NCI-H2029 (cell line): ENCODE data around the gene GPC6.

Experiments
- DNase-seq: peaks from one replicate; lab custom pipeline; 2025; lab: John Stamatoyannopoulos, UW

GPC6 gene

DNA sequence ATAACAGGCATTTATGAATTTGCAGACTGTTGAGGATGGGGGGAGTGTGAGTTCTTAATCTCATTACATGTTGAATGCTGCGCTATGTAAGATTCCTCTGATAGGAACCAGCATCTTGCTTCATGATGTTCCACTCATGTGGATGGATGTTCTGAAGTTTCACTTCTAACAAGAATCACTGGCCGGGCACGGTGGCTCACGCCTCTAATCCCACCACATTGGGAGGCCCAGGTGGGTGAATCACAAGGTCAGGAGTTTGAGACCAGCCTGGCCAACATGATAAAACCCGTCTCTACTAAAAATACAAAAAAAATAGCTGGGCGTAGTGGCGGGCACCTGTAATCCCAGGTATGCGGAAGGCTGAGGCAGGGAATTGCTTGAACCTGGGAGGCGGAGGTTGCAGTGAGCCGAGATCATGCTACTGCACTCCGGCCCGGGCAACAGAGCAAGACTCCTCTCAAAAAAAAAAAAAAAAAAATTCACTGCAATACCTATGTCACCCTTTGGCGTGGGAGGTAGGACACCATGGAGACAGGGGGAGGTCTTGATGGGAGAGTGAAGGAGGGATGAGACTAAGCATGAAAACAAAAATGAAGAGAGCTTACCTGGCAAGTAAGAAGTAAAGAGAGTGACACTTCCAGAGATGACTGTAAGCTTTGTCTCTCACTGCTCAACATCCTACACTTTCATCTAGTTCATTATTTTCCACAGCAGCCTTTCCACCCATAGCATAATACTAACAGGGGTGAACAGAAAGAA, 1119.8 kb downstream of the GPC6 start:
- no peak for DNase-seq

DNA sequence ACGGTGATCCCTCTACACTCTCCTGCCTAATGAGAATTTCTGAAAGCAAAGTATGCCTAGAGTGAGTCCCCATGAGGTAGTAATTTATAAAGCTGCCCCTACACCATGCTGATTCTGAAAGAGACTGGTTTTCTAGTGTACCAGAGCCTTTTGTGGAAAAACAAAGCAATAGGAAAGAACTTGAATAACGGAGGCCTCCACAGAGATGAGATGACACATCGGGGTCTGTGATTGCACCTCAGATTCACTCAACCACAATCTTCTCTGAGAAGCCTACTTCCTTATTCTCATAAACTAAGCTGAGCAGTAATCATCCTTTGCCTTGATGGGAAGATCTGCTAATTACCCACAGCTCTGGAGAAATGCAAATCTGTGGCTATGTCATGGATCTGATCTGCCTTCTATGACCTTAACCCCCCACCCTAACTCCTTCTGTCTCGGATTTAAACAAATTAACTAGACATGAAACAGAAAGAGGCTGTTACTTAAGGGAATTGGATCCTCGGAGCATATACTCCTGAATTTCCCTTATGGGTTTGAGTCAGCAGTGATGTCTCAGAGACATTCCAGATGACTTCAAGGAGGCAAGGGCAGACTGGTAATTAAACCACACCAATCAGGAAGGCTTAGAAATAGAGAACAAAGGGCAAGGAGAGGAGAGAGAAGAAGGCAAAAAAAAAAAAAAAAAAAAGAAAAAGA, 1124.8 kb downstream of the GPC6 start:
- no peak for DNase-seq

GRCh38 chr13:94352057-94352456, 1125.5 kb downstream of the GPC6 start:
- DNase-seq, result no peak

DNA sequence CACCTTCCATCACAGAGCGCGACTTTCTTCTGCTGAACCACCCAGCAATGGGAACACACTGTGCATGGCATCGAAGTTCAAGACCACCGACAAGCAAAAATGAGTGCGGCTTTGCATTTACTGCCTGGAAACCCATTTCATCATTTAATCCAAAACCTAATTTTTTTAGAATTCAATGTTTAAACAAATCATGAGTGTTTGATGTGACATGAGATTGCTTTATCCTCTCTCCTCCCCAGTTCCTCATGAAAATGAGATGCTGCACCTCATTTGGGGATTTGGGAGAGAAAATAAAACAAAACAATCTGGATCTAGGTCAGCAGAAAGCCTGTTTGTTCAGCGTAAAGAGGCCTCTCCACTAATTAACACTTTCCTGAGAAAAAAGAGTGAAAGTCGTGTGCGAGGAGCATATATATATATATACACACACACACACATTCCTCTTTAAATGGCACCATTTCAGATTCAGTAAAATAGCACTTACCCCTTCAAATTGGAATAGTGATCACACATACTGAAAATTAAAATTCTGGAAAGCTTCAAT, 1126.6 kb downstream of the GPC6 start:
- no peak for DNase-seq

DNA sequence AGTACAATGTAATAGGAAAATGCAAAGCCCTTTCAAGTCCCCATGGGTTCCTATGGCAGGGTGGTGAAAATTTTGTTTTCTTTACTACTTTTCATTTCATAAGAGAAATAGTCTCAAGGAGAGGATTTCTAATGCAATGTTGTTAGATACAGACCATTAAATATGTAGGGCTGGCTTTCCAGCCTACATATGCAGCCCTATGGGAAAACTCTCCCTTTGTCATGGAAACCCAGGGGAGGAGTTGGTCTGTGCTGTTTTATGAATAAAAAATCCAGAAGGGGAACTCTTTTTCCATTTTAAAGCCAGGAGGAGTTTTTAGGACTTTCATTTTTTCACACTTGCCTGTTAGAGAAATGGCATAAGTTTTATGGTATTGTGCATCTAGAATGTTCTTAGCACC, 1133.3 kb downstream of the GPC6 start:
- no peak for DNase-seq

GRCh38 chr13:94362411-94362909, 1135.9 kb downstream of the GPC6 start:
- DNase-seq, result peak; percentile 30

DNA sequence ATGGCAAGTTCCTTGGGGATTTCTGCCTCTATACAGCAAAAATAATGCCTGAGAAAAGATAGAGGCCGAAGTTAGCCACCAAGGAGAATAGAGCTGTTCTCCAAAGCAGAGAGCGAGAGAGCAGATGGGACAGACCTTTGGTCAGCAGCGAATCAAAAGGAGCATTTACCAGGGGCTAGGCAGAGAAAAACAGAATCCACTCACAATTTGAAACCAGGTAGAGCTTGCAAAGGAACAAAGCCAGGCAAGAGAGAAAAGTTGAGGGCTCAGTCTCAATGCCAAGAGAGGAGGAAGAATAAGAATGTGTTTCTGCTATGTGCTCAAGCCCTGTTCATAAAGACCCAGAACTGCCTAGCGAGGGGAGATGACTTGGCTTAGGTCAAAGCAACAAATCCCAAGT, 1140.1 kb downstream of the GPC6 start:
- no peak for DNase-seq

DNA sequence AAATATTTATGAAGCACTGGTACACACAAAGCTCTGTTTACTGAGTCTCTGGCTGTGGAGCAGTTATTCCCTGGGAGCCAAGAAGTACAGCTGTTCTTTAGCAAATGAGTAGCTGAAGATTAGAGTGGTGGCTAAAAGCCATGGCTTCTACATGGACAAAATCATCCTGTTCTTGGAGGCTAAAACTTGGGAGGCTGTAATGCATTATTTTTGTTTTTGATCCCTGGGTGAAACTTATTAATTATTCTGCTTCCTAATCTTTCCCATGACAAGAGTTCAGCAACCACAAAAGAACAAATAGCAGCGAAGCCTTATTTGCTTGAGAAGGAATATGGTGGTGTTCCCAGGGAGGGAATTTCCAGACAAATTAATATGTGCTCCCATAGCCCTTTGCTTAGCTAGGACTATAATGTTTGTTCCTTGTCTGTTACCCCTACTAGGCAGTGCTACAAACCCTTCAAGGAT, 1143.4 kb downstream of the GPC6 start:
- no peak for DNase-seq

DNA sequence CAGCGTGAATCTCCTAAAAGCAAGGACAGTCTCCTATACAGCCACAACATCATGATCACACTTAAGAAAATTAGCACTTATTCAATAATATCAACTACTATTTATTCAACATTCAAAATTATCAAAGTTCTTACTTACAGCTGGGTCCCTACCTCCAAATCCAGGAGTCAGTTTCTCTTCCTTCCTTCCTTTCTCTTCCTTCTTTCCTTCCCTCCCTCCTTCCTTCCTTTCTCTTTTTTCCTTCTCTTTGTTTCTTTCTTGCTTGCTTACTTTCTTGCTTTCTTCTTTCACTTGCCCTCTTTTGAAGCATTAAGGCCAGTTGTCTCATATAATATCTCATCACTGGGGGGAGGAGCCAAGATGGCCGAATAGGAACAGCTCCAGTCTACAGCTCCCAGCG, 1145.2 kb downstream of the GPC6 start:
- no peak for DNase-seq

DNA sequence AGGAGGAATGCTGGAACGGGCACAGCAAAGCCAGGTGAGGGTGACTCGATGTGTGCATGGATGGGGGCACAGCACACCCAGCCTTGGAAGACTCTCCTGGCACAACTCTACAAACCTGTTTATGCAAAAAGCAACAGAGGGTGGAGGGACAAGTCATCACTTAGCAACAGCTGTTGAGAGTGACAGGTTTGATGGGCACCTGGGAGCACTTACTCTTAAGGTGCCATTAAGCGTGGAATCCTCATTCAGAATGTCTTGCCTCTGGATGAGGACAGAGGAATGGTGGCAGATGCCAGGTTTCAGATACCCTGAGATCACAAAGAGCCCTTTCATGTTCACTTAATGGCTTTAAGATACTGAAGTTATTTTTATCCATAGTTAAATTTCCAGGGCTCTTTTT, 1155.9 kb downstream of the GPC6 start:
- no peak for DNase-seq

DNA sequence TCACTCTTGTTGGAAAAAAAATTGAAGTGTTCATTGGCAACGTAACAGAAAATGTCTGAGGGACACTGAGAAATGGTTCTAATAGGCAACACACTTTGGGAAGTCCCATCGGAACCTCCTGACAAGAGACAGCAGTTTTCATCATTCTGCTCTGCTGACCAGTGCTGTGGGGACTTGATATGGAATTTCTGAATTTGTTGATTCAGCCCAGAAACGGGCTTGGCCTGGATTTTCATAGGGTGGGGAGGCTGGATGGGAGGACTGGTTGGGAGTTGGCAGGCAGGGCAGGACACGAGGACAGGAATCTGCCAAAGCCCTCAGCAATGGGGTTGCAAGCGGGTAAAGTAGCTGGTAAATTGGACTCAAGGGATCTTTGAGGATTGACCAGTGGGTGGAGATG, 1156.4 kb downstream of the GPC6 start:
- DNase-seq, result no peak

DNA sequence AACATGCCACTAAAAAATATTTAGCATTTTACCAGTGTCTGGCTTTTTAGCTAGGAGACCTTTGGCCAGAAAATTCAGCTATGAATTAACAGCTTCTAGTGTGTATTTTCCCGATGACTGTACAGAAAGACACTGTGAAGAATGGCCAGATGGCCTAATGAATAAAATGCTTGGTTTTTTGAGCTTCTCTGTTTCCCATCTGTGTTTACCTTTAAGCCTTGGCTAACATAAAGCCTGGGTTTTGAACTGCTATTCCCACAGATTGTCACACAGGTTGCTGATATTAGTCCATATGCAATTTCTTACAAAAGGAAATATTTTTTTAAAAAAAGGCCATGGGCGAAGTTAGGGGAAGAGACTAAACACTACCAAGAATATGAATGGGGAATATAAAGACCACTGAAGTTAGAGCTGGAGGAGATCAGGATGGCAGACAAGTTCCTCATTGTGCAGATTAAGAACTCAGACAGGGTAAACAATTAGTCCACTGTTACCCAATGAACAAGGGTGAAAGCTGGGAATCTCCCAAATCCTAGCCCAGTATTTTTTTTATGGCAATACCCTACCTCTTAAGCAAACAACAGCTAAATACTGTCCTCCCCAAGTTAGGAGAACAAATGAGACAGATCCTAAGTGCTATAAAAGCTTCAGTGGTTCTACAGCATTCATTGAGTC, 1157.8 kb downstream of the GPC6 start:
- no peak for DNase-seq

- DNase-seq, result no peak
These were observed 1160.4 kb downstream of the GPC6 start for GRCh38 chr13:94387047-94387446.

DNA sequence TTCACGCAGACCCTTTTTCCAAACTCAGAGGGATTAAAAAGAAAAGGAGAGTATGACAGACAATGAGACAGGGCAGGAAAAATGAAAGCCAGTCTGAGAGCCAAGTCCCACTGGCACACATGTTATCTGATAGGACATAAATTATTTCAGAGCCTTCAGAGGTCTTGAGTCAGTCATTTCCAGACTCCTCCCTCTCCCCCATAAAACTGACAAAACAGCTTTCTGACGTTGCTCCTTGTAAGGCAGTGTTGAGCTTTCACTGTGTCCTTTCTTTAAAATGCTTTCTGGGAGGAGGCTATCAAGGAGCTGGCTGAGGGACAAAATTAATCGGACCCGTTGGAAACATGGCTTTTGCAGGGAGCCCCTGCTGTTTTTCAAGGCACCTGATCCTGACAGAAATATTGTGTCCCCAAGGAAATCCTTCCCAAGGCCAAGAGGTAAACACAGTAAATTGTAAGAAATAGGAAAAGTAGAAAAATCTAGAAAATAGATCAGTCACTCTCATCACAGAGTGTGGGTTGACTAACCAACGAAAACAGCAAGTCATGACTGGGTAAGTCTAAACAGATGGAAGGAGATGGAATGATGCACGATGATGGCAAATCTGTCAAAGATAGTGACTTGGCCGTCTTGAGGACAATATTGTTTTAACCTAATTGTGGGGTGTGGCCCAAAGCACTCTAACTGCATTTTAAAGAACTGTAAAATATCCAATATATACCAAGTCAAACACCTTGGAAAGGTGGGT, 1163.2 kb downstream of the GPC6 start:
- no peak for DNase-seq

- DNase-seq, result no peak
These were observed 1164.3 kb downstream of the GPC6 start for GRCh38 chr13:94390881-94391280.

DNA sequence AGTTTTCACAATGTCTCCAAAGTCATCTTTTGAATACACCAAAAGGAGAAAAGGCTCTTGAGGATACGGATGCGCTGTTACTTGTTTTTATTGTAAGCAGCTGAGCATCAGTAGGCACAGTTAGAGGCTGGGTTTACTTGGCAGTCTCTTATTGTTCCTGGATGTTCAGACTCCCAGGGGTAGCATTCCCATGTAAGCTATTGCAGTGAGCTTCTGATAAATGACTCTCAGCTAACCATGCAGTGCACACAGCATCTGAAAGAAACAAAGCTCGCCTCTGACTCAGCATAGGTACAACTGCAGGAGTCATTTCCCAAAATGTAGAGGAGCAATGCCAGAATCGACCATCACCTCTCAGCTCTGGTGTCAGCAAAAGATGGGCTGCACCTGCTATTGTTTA, 1168.1 kb downstream of the GPC6 start:
- DNase-seq, result no peak

DNA sequence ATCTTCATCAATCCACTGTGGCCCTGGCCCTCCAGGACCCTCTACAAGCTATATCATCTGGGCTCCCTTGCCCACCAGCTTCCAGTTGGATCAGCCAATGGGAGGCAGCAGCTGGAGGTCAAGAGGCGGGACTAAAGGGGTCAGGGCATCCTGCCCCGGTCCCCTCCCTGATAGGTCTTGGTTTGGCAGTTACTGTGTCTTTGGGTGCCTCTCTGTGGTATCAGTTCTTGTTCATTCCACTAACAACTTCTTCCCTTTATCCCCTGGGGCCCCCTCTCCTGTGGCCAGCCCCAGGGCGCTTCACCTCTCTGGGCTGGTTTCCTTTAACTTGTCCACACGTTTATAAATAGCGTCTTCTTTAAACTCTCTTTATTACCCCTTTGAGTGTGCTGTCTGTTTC, 1169.3 kb downstream of the GPC6 start:
- no peak for DNase-seq

DNA sequence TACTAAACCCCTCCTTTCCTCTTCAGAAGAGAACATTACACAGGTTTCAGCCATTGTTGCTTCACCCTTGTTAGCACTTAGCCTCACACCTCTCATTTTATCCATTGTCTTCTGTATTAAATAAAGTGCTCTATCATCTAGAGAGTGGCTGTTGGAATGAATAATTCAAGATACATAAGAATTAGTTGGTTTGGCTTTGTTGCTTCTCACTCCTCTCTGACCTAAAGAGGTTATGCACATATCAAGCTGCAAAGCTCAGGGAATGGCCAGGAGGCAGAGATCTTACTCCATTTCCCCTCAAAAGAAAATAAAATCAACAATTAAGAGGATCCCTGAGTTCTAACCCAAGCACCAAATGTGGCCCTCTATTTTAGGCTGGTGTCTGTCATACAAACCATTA, 1173.2 kb downstream of the GPC6 start:
- no peak for DNase-seq

DNA sequence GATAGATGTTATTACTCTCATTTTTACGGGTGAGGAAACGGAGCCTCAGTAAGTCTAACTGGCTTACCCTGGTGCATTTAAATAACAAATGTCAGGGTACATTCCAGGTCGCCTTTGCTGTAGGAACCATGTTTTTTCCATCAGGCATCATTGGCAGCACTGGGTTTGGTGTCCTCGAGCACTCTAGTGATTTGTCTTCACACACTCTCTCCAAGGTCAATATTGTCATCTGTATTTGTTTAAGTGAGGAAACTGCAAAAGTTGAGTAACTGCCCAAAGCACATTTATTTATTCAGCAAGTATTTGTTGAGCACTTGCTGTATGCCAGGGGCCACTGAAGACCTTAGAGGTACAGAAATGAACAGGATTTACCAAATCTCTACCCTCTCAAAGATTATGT, 1174.3 kb downstream of the GPC6 start:
- DNase-seq, result no peak

DNA sequence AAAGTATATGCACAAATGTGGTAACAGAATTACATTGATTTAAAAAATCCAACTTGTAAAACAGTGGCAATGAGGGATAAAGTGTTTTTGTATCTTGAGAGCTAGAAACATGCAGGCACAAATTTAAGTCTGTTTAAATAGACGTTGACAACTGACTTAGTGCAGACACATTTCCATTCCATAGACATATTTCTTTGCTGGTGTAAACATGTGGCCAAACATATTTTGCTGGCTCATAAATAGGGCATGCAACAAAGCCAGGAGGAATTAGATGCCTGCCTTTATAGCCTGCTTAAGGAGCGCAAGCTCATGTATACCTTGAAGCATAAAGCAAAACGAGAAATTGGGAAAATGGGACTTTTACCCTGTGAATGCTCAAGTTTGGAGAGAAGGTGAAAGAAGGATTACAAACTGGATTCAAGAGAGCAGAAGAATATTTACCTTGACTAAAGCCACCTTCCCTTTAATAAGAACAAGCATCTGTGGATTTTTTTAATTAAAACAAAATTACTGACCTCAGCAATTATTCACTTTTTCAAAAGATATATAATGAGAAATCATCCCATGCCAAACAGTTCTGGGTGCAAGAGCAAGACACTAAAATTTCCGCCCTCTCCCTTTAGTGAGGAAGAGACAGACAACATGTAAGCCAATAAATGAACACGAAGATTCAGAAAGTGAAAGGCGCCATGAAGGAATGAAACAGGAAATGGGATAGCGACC, 1181.9 kb downstream of the GPC6 start:
- DNase-seq, result no peak

- no peak for DNase-seq
These were observed 1185.1 kb downstream of the GPC6 start for GRCh38 chr13:94411747-94412146.
